Measurements from ENCODE around the gene TBC1D14.

DNA sequence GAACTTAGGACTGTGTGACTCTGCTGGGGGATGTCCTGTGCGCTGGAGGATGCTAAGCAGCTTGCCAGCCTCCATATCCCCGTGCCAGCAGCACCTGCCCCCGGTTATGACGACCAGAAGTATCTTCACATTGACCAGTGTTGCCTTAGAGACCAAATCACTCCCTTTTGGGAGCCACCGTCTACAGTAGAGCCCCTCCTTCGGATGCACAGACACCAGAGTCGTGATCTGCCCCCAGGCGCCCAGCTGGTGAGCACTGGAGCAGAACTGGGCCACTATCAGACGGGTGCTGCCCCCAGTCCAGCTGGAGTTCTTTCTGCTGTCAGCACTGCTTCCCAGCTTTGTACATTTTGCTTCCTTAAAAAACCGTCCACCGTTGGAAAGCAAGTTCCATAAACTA, 103.5 kb downstream of the TBC1D14 start:
- no peak for TF ChIP-seq CTCF (IDR thresholded peaks at IDR 0.05)
- no peak for TF ChIP-seq POLR2A (IDR thresholded peaks at IDR 0.05)

All from heart left ventricle (tissue), 13 donors.